Cardiac muscle cell (in vitro differentiated cells and primary cell): ENCODE measurements around the gene ARV1. TPM values are rescaled to one million over a fixed set of nuclear protein-coding genes. Genes with fewer than 3 reads are reported as not detected.
"Not testable (repeated sequence)": the region's sequence is repeated elsewhere in the genome, so short reads cannot be mapped to it uniquely, and the experiment has no call there.

Experiments used
- DNase-seq, 2 donors: peaks; one replicate each; pipeline versions ENCODE4 v3.0.0 to v3.0.0-alpha.2; 2010 to 2017; ENCODE audit warnings: low read depth in 1 of 2, low spot score in 1 of 2
- H3K27ac ChIP-seq: fragments of 200-600 bp; sonication (generic); 2 replicates; pipeline ENCODE4 v1.5.1; 2016
- H3K27me3 ChIP-seq: fragments of 200-600 bp; sonication (generic); 2 replicates; pipeline ENCODE4 v1.6.0; 2016; ENCODE audit warnings: control low read depth
- H3K36me3 ChIP-seq: fragments of 200-600 bp; sonication (generic); 2 replicates; pipeline ENCODE4 v1.5.1; 2016; ENCODE audit warnings: control low read depth
- H3K4me1 ChIP-seq: fragments of 200-600 bp; sonication (generic); 2 replicates; pipeline ENCODE4 v1.8.1; 2017; ENCODE audit warnings: low read depth, mild to moderate bottlenecking, mixed run types
- H3K4me3 ChIP-seq: fragments of 200-600 bp; sonication (generic); 2 replicates; pipeline ENCODE4 v1.5.1; 2016; ENCODE audit warnings: mild to moderate bottlenecking
- H3K9me3 ChIP-seq: fragments of 200-600 bp; sonication (generic); 2 replicates; pipeline ENCODE4 v1.5.1; 2017; ENCODE audit warnings: low read depth, mild to moderate bottlenecking, control low read depth
- CTCF ChIP-seq: IDR thresholded peaks from 2 replicates; pipeline ENCODE4 v1.5.1; 2012; ENCODE audit warnings: low read depth, mild to moderate bottlenecking, low read length
- polyA plus RNA-seq: library from polyadenylated mRNA; unstranded; fragments of >200 nt; fragmentation: Nextera tagmentation; extraction: Ambion mirVana; gene quantifications from 2 replicates; pipeline ENCODE4 v1.2.1, GENCODE V29; 2016
- total RNA-seq: library from RNA; depleted of rRNA; stranded (reverse); fragments of >200 nt; gene quantifications from 2 replicates; pipeline ENCODE4 v1.2.3, GENCODE V29; 2016

ARV1 gene
- total and polyA plus RNA-seq, 2 experiments from 2014 or later: 21.1 to 40.3 TPM

- Histone ChIP-seq H3K36me3 (no peaks in the 10 kb centered on the region), H3K27ac (no peak overlapping the region), H3K4me3 (no peak overlapping the region), H3K4me1 (no peaks in the 10 kb centered on the region), H3K27me3 (peaks cover 5% of the 10 kb centered on the region), H3K9me3 (no peaks in the 10 kb centered on the region)
- DNase-seq: no peak
- no peak for TF ChIP-seq CTCF
Observed at GRCh38 chr1:231046730-231047395, 68.0 kb downstream of the ARV1 start.

GRCh38 chr1:231047529-231047928, 68.6 kb downstream of the ARV1 start:
- not testable (repeated sequence) for H3K4me1 ChIP-seq, DNase-seq, H3K4me3 ChIP-seq, H3K9me3 ChIP-seq, H3K36me3 ChIP-seq, H3K27ac ChIP-seq, H3K27me3 ChIP-seq

- H3K4me1 ChIP-seq, H3K36me3 ChIP-seq, H3K27me3 ChIP-seq, H3K4me3 ChIP-seq, DNase-seq, H3K27ac ChIP-seq, H3K9me3 ChIP-seq: not testable (repeated sequence)
Observed at GRCh38 chr1:231048419-231048818, 69.5 kb downstream of the ARV1 start.

DNA sequence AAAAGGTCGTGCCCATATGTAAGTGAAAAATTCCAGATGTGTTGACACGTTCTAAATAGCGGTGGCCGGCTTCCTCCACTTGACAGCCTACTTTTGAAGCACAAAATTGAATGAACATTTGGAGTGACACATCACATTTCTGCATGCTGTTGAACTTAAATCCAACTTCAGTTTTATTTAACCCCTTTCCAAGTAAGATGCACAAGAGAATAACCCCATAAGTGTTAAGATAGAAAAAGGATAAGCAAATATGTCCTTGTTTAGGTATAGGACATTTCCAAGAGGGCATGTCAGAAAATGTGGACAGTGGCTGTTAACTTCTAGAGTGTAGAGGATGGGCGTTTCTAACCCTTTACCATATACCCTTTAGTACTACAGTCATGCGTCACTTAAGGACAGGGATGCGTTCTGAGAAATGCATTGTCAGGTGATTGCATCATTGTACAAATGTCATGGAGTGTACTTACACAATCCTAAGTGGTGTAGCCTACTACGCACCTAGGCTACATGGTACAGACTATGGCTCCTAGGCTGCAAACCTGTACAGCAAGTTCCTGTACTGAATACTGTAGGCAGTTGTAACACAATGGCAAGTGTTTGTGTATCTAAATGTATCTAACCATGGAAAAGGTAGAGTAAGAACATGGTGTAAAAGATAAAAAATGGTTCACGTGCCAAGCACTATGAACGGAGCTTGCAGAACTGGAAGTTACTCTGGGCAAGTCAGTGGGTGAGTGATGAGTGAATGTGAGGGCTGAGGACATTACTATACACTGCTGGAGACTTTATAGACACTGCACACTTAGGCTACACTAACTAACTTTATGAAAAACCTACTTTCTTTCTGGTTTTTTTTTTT, 70.5 kb downstream of the ARV1 start:
- H3K4me3 ChIP-seq: no peak overlapping the region
- no peaks in the 10 kb centered on the region for H3K4me1 ChIP-seq
- no peak overlapping the region for H3K27ac ChIP-seq
- no peak for DNase-seq
- H3K9me3 ChIP-seq: no peaks in the 10 kb centered on the region
- no peak for TF ChIP-seq CTCF
- H3K36me3 ChIP-seq: no peaks in the 10 kb centered on the region
- peaks cover 5% of the 10 kb centered on the region for H3K27me3 ChIP-seq

Other genes with a start within 250 kb of the ARV1 start
- 0.12 and 0.18 TPM in 2 replicates for gene CAPN9, start 231.7 kb upstream of the ARV1 start, total RNA-seq
- 0.87 and 1.2 TPM in 2 replicates for gene CAPN9, start 231.7 kb upstream of the ARV1 start, polyA plus RNA-seq
- gene C1orf198, start 110.6 kb upstream of the ARV1 start, total RNA-seq: 67.6 and 68.8 TPM in 2 replicates
- gene C1orf198, start 110.6 kb upstream of the ARV1 start, polyA plus RNA-seq: 54.7 and 59.0 TPM in 2 replicates
- gene TTC13, start 233 bp upstream of the ARV1 start, total RNA-seq: 9.1 and 16.3 TPM in 2 replicates
- gene TTC13, start 233 bp upstream of the ARV1 start, polyA plus RNA-seq: 7.1 and 13.0 TPM in 2 replicates
- gene FAM89A, start 61.2 kb downstream of the ARV1 start, total RNA-seq: 13.0 and 24.2 TPM in 2 replicates
- gene FAM89A, start 61.2 kb downstream of the ARV1 start, polyA plus RNA-seq: 24.1 and 24.7 TPM in 2 replicates
- gene TRIM67, start 183.0 kb downstream of the ARV1 start, total RNA-seq: 0.06 TPM in 1 of 2 replicates, not detected in the other
- not detected in 2 replicates for gene TRIM67, start 183.0 kb downstream of the ARV1 start, polyA plus RNA-seq